HAP-1 (cell line): Measurements from ENCODE around the gene TMEM123.

Source experiments
- DNase-seq, 2 experiments: peaks; one replicate each; pipeline ENCODE4 v3.0.0-alpha.2; 2016 to 2020; ENCODE audit warnings: low spot score in 2 of 2
- H3K27me3 ChIP-seq: fragments of 250-450 bp; sonication (Bioruptor Pico); 2 replicates; pipeline ENCODE4 v1.5.1; 2020; ENCODE audit warnings: low read depth, mild to moderate bottlenecking, moderate library complexity
- H3K36me3 ChIP-seq: fragments of 250-450 bp; sonication (Bioruptor Pico); replicated peaks from 2 replicates; pipeline ENCODE4 v1.5.1; 2020; ENCODE audit warnings: mild to moderate bottlenecking
- H3K4me1 ChIP-seq: fragments of 250-450 bp; sonication (Bioruptor Pico); 2 replicates; pipeline ENCODE4 v1.5.1; 2020; ENCODE audit warnings: mild to moderate bottlenecking
- H3K4me3 ChIP-seq: fragments of 250-450 bp; sonication (Bioruptor Pico); 2 replicates; pipeline ENCODE4 v1.5.1; 2020; ENCODE audit warnings: mild to moderate bottlenecking, moderate library complexity
- H3K9me3 ChIP-seq: fragments of 250-450 bp; sonication (Bioruptor Pico); 2 replicates; pipeline ENCODE4 v1.5.1; 2020; ENCODE audit warnings: mild to moderate bottlenecking, moderate library complexity
- in situ Hi-C: fragments of 300-500 bp; cut with MboI; formaldehyde crosslinking; loops from 3 replicates; pipeline ENCODE4 v1.14.3; 2020; ENCODE audit warnings: low sequenced_read_pairs, inconsistent platforms, mixed read lengths

Gene TMEM123

DNA sequence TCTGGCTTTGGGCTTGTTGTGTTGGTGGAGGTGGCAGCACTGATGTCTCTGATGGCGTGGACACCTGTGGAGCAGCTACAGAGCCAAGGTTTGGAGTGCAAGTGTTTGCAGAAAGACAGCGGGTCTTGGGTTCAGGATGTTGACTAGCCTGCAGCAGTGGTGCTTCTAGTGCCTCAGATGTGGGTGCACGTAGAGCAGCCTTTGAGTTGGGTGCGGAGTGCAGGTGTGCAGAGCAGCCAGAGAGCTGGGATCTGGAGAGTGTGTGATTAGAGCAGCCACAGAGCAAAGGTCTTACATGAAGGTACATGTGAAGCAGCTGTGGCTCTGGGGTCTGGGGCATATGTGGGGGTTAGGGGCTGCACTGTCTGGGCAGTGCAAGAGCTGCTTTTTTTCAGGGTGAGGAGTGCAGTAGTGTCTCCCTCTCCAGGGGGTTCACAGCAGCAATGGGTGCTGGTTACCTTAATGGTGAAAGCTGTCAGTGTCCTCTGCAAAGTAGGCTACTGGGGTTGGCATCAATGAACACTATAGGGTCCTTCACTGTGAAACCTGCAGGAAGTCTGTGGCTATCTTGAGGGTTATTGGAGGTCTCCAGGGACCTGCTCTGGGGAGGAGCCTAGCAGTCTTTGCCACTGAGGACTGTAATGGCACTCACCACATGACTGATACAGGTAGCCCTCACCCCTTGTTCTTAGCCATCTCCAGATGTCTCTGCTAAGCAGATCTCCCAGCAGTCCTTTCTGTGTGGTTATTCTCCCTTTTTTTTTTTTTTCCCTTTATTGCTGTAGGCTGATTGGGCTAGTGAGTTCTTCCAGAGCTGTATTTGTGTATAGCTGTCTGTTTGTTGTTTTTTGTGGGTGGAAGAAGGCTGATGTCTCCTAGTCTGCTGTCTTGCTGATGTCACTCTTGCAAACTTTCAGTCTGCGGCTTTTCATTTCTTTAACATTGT, 91.2 kb downstream of the TMEM123 start:
- no peaks in the 10 kb centered on the region for H3K9me3 ChIP-seq
- peaks cover 24% of the 10 kb centered on the region for H3K36me3 ChIP-seq
- DNase-seq, result no peak
- H3K4me1 ChIP-seq, result 0 out of 2 replicates have a peak, but pooled peaks cover 2% of the 10 kb centered on the region
- H3K27me3 ChIP-seq, result no peaks in the 10 kb centered on the region
- no peak overlapping the region for H3K4me3 ChIP-seq
- in situ Hi-C loops, result no loop called here

- Histone ChIP-seq H3K9me3 (no peaks in the 10 kb centered on the region), H3K4me3 (no peak overlapping the region), H3K4me1 (0 out of 2 replicates have a peak, but pooled peaks cover 2% of the 10 kb centered on the region), H3K27me3 (no peaks in the 10 kb centered on the region), H3K36me3 (peaks cover 21% of the 10 kb centered on the region)
- in situ Hi-C loops, result no loop called here
- DNase-seq, result no peak
Measured at GRCh38 chr11:102360681-102361080, 91.9 kb downstream of the TMEM123 start.

- no peak for DNase-seq
- H3K9me3 ChIP-seq, result no peaks in the 10 kb centered on the region
- in situ Hi-C loops, result no loop called here
- H3K4me3 ChIP-seq, result no peak overlapping the region
- H3K4me1 ChIP-seq, result no peaks in the 10 kb centered on the region
- H3K36me3 ChIP-seq, result peaks cover 13% of the 10 kb centered on the region
- no peaks in the 10 kb centered on the region for H3K27me3 ChIP-seq
Measured at GRCh38 chr11:102359372-102359771, 93.2 kb downstream of the TMEM123 start.

- Histone ChIP-seq H3K36me3 (peaks cover 3% of the 10 kb centered on the region; the same call in 1 of the 2 replicates), H3K4me3 (no peak overlapping the region), H3K27me3 (no peaks in the 10 kb centered on the region), H3K9me3 (no peaks in the 10 kb centered on the region), H3K4me1 (no peaks in the 10 kb centered on the region)
- no peak for DNase-seq
- in situ Hi-C loops, result no loop called here
Measured at GRCh38 chr11:102357116-102357515, 95.4 kb downstream of the TMEM123 start.

DNA sequence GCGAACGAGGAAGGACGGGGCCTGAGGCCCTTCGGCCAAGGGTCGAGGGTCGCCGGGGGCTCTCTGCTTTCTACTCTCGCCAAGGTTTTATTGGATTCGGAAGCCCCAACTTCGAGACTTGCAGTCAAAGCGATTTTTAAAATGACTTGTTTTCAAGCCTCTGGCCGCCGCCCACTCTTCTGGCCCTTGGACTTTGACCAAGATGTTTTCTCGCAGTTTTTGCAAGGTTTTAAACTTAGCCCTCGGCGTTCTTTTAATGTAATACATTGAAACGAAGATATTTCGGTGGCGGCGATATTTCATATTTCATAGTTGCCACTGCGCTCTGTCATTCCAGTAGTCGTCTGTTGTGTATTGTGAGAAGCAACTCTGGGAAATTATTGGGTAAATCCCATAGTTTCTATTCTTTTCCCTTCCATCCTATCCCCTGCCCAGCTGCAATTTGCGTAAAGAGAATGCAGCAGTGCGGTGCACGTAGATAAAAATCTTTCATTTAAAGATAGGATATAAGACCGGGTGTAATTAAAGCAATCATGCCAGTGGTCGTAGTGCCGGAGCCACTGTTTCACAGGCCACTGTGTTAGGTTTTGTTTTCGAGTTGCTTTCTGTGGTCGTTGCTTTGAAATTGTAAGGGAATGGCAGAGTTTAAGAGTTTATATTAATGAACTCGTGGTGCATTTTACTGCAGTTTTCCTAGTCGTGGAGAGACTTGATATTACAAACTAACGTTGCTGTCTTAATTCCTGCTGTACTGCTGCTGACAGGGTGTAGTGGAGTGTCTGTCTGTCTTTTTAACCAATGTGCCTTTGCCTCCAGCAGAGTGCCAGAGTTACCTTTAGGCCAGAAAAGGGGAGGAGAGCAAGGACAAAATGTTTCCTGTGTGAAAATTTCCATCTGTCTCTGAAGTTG, 104.8 kb downstream of the TMEM123 start:
- H3K36me3 ChIP-seq, result peaks cover 4% of the 10 kb centered on the region; the same call in 1 of the 2 replicates
- DNase-seq, result peak; percentile 14 to 52
- H3K27me3 ChIP-seq, result no peaks in the 10 kb centered on the region
- no peaks in the 10 kb centered on the region for H3K9me3 ChIP-seq
- in situ Hi-C loops, result loop anchor here (5.0 kb wide), 1 partner anchor 60 kb away; no protein-coding TSS in a partner anchor
- H3K4me1 ChIP-seq, result peaks cover 7% of the 10 kb centered on the region
- peak overlapping the region; percentile 82 for H3K4me3 ChIP-seq

DNA sequence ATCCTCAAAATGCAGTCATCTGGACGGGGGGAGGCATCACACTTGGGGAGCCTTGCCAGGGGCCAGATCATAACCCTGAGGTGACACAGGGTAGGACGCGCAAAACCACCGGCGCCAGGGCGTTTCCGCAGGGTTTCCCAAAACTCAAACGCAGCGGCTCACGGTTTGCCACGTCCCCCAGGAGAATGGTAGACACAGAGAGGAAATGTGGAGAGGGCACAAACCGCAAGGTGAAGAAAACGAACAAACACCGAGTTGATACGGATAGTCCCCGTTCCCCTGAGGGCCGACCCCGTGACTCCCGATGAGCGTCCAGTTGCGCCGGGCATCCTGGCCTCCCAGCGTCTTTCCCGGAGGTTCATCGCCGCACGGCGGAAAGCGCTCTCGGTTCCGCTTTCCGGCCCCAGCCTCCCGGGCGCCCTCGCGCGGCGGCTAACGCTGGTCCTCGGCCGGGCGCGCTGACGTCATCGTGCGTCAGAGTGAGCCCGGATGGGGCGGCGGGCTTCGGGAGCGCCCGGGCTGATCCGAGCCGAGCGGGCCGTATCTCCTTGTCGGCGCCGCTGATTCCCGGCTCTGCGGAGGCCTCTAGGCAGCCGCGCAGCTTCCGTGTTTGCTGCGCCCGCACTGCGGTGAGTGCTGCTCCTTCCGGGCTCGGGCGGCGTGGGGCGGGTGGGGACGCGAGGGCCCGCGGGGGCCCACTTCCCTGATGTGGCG, 105.7 kb downstream of the TMEM123 start, which contains the start of gene BIRC2:
Gene BIRC2 (plus strand): TSS at position 467 of the 714 bp plus-strand sequence. CDS start 2,641 bp downstream, outside the sequence.
- no peaks in the 10 kb centered on the region for H3K27me3 ChIP-seq
- peak within 1 kb of the TSS; percentile 82 for H3K4me3 ChIP-seq
- no peaks in the 10 kb centered on the region for H3K9me3 ChIP-seq
- H3K4me1 ChIP-seq, result peaks cover 7% of the 10 kb centered on the region
- in situ Hi-C loops, result loop anchor here (5.0 kb wide), 1 partner anchor 60 kb away; no protein-coding TSS in a partner anchor
- peaks cover 4% of the 10 kb centered on the region; the same call in 1 of the 2 replicates for H3K36me3 ChIP-seq
- peak; percentile 76 to 95 for DNase-seq

GRCh38 chr11:102346456-102346747, 106.2 kb downstream of the TMEM123 start:
- DNase-seq, result no peak
- in situ Hi-C loops, result loop anchor here (5.0 kb wide), 1 partner anchor 59 kb away; no protein-coding TSS in a partner anchor
- Histone ChIP-seq H3K4me3 (peak overlapping the region; percentile 82), H3K27me3 (no peaks in the 10 kb centered on the region), H3K9me3 (no peaks in the 10 kb centered on the region), H3K4me1 (peaks cover 7% of the 10 kb centered on the region), H3K36me3 (peaks cover 4% of the 10 kb centered on the region; the same call in 1 of the 2 replicates)
